ENCODE data around the gene NBEA.
"Not testable (repeated sequence)": the region's sequence is repeated elsewhere in the genome, so short reads cannot be mapped to it uniquely, and the experiment has no call there.

NBEA gene

GRCh38 chr13:35107535-35107934 is 165.5 kb downstream of the NBEA start:
- H3K27ac ChIP-seq (ENCODE audit: low read length, poor library complexity, severe bottlenecking): no peak overlapping the region
- no peak overlapping the region for H2BK120ac ChIP-seq (ENCODE audit: low read depth, low read length)
- no peak overlapping the region for H3K18ac ChIP-seq (ENCODE audit: low read depth in 1 of 2, low read length in 2 of 2)
- H2BK12ac ChIP-seq (ENCODE audit: low read length in 2 of 2): no peak overlapping the region
- DNase-seq: no peak
- no peak overlapping the region for H3K9ac ChIP-seq (ENCODE audit: low read length)
- H4K8ac ChIP-seq (ENCODE audit: low read length): no peak overlapping the region
- H2AFZ ChIP-seq (ENCODE audit: low read depth, low read length): no peak overlapping the region
- no peak overlapping the region for H2BK15ac ChIP-seq (ENCODE audit: low read depth, poor library complexity, severe bottlenecking)
- 100% methylated on average over 1 of the region's 1 CpG for WGBS
- H3K4me3 ChIP-seq (ENCODE audit: insufficient read depth in 1 of 2, low read depth in 1 of 2, low read length in 2 of 2): no peak overlapping the region
- H3K4me2 ChIP-seq (ENCODE audit: low read length, poor library complexity, severe bottlenecking): no peak overlapping the region
- H2AK5ac ChIP-seq (ENCODE audit: low read length, severe bottlenecking): no peak overlapping the region
- no peaks in the 10 kb centered on the region for H3K36me3 ChIP-seq (ENCODE audit: control insufficient read depth in 1 of 2, insufficient read depth in 2 of 2, low read depth in 1 of 2, low read length in 2 of 2)
- no peaks in the 10 kb centered on the region for H3K9me3 ChIP-seq (ENCODE audit: control insufficient read depth, low read length)
- H3K4me1 ChIP-seq (ENCODE audit: control insufficient read depth, insufficient read depth, low read depth, low read length): no peaks in the 10 kb centered on the region
- H3K27me3 ChIP-seq (ENCODE audit: control insufficient read depth in 1 of 2, insufficient read depth in 1 of 2, low read length in 2 of 2): no peaks in the 10 kb centered on the region
- H4K91ac ChIP-seq (ENCODE audit: low read length): no peak overlapping the region
- no peak overlapping the region for H3K14ac ChIP-seq (ENCODE audit: low read length in 2 of 2)
- H3K23ac ChIP-seq (ENCODE audit: low read length in 2 of 2): no peak overlapping the region
- no peaks in the 10 kb centered on the region for H3K79me1 ChIP-seq (replicated peaks; ENCODE audit: low read length, poor library complexity, severe bottlenecking)
- no peak overlapping the region for H2BK5ac ChIP-seq (ENCODE audit: low read depth, low read length, poor library complexity, severe bottlenecking)
- no peak overlapping the region for H3K4ac ChIP-seq (ENCODE audit: low read depth in 1 of 2, low read length in 2 of 2)

DNA sequence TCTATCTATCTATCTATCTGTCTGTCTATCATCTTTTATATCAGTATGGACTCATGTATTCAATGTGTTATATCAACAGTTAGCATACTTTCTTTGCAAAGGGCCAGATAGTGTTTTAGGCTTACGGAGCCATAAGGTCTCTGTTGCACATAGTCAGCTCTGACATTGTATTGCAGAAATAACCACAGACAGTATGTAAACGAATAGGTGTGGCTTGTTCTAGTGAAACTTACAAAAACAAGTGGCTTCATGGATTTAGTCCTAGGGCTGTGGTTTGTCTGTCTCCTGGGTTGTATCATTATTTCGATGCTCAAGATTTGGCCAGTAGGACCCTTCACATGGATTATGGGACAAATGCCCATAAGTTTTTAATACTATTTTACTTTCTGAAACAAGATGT is 171.5 kb downstream of the NBEA start:
- not testable (repeated sequence) for H3K14ac ChIP-seq (ENCODE audit: low read length in 2 of 2); H3K4me2 ChIP-seq (ENCODE audit: low read length, poor library complexity, severe bottlenecking); H2BK12ac ChIP-seq (ENCODE audit: low read length in 2 of 2); H3K4me3 ChIP-seq (ENCODE audit: insufficient read depth in 1 of 2, low read depth in 1 of 2, low read length in 2 of 2); H3K18ac ChIP-seq (ENCODE audit: low read depth in 1 of 2, low read length in 2 of 2); H3K27me3 ChIP-seq (ENCODE audit: control insufficient read depth in 1 of 2, insufficient read depth in 1 of 2, low read length in 2 of 2); H3K9me3 ChIP-seq (ENCODE audit: control insufficient read depth, low read length); DNase-seq; H2BK120ac ChIP-seq (ENCODE audit: low read depth, low read length); H3K36me3 ChIP-seq (ENCODE audit: control insufficient read depth in 1 of 2, insufficient read depth in 2 of 2, low read depth in 1 of 2, low read length in 2 of 2); H3K9ac ChIP-seq (ENCODE audit: low read length); H2AFZ ChIP-seq (ENCODE audit: low read depth, low read length); H3K27ac ChIP-seq (ENCODE audit: low read length, poor library complexity, severe bottlenecking); H2AK5ac ChIP-seq (ENCODE audit: low read length, severe bottlenecking); H4K91ac ChIP-seq (ENCODE audit: low read length); H3K23ac ChIP-seq (ENCODE audit: low read length in 2 of 2); H2BK5ac ChIP-seq (ENCODE audit: low read depth, low read length, poor library complexity, severe bottlenecking); H3K4me1 ChIP-seq (ENCODE audit: control insufficient read depth, insufficient read depth, low read depth, low read length); H3K79me1 ChIP-seq (replicated peaks; ENCODE audit: low read length, poor library complexity, severe bottlenecking); H4K8ac ChIP-seq (ENCODE audit: low read length); H3K4ac ChIP-seq (ENCODE audit: low read depth in 1 of 2, low read length in 2 of 2); H2BK15ac ChIP-seq (ENCODE audit: low read depth, poor library complexity, severe bottlenecking)
- 88% methylated on average over 2 of the region's 3 CpGs for WGBS

- Histone ChIP-seq H2BK5ac (ENCODE audit: low read depth, low read length, poor library complexity, severe bottlenecking) (no peak overlapping the region), H3K4me3 (ENCODE audit: insufficient read depth in 1 of 2, low read depth in 1 of 2, low read length in 2 of 2) (no peak overlapping the region), H3K27me3 (ENCODE audit: control insufficient read depth in 1 of 2, insufficient read depth in 1 of 2, low read length in 2 of 2) (no peaks in the 10 kb centered on the region), H3K4ac (ENCODE audit: low read depth in 1 of 2, low read length in 2 of 2) (no peak overlapping the region), H4K8ac (ENCODE audit: low read length) (no peak overlapping the region), H2BK120ac (ENCODE audit: low read depth, low read length) (no peak overlapping the region), H4K91ac (ENCODE audit: low read length) (no peak overlapping the region), H3K4me2 (ENCODE audit: low read length, poor library complexity, severe bottlenecking) (no peak overlapping the region), H3K27ac (ENCODE audit: low read length, poor library complexity, severe bottlenecking) (no peak overlapping the region), H2AFZ (ENCODE audit: low read depth, low read length) (no peak overlapping the region), H3K23ac (ENCODE audit: low read length in 2 of 2) (no peak overlapping the region), H3K79me1 (replicated peaks; ENCODE audit: low read length, poor library complexity, severe bottlenecking) (no peaks in the 10 kb centered on the region), H3K14ac (ENCODE audit: low read length in 2 of 2) (no peak overlapping the region), H2AK5ac (ENCODE audit: low read length, severe bottlenecking) (no peak overlapping the region), H3K4me1 (ENCODE audit: control insufficient read depth, insufficient read depth, low read depth, low read length) (no peaks in the 10 kb centered on the region), H2BK15ac (ENCODE audit: low read depth, poor library complexity, severe bottlenecking) (no peak overlapping the region), H3K9me3 (ENCODE audit: control insufficient read depth, low read length) (no peaks in the 10 kb centered on the region), H3K18ac (ENCODE audit: low read depth in 1 of 2, low read length in 2 of 2) (no peak overlapping the region), H3K9ac (ENCODE audit: low read length) (no peak overlapping the region), H2BK12ac (ENCODE audit: low read length in 2 of 2) (no peak overlapping the region), H3K36me3 (ENCODE audit: control insufficient read depth in 1 of 2, insufficient read depth in 2 of 2, low read depth in 1 of 2, low read length in 2 of 2) (no peaks in the 10 kb centered on the region)
- WGBS: 100% methylated on average over 1 of the region's 2 CpGs
- DNase-seq: no peak
These were observed 185.4 kb downstream of the NBEA start for GRCh38 chr13:35127466-35127865.

- no peak overlapping the region for H4K91ac ChIP-seq (ENCODE audit: low read length)
These were observed 187.4 kb downstream of the NBEA start for GRCh38 chr13:35129500-35129899.

More at GRCh38 chr13:35129500-35129899, 187.4 kb downstream of the NBEA start:
- H2BK5ac ChIP-seq (ENCODE audit: low read depth, low read length, poor library complexity, severe bottlenecking): no peak overlapping the region
- no peaks in the 10 kb centered on the region for H3K9me3 ChIP-seq (ENCODE audit: control insufficient read depth, low read length)
- H4K8ac ChIP-seq (ENCODE audit: low read length): no peak overlapping the region
- no peak overlapping the region for H3K27ac ChIP-seq (ENCODE audit: low read length, poor library complexity, severe bottlenecking)
- H3K14ac ChIP-seq (ENCODE audit: low read length in 2 of 2): no peak overlapping the region
- H2BK15ac ChIP-seq (ENCODE audit: low read depth, poor library complexity, severe bottlenecking): no peak overlapping the region
- H3K9ac ChIP-seq (ENCODE audit: low read length): no peak overlapping the region
- H3K4ac ChIP-seq (ENCODE audit: low read depth in 1 of 2, low read length in 2 of 2): no peak overlapping the region
- H3K4me2 ChIP-seq (ENCODE audit: low read length, poor library complexity, severe bottlenecking): no peak overlapping the region
- no peak overlapping the region for H2BK12ac ChIP-seq (ENCODE audit: low read length in 2 of 2)
- H2BK120ac ChIP-seq (ENCODE audit: low read depth, low read length): no peak overlapping the region
- H3K23ac ChIP-seq (ENCODE audit: low read length in 2 of 2): no peak overlapping the region
- H3K27me3 ChIP-seq (ENCODE audit: control insufficient read depth in 1 of 2, insufficient read depth in 1 of 2, low read length in 2 of 2): no peaks in the 10 kb centered on the region
- H2AFZ ChIP-seq (ENCODE audit: low read depth, low read length): no peak overlapping the region
- no peak overlapping the region for H3K18ac ChIP-seq (ENCODE audit: low read depth in 1 of 2, low read length in 2 of 2)
- no peak overlapping the region for H2AK5ac ChIP-seq (ENCODE audit: low read length, severe bottlenecking)
- H3K36me3 ChIP-seq (ENCODE audit: control insufficient read depth in 1 of 2, insufficient read depth in 2 of 2, low read depth in 1 of 2, low read length in 2 of 2): no peaks in the 10 kb centered on the region
- no peaks in the 10 kb centered on the region for H3K4me1 ChIP-seq (ENCODE audit: control insufficient read depth, insufficient read depth, low read depth, low read length)
- DNase-seq: no peak
- no peak overlapping the region for H3K4me3 ChIP-seq (ENCODE audit: insufficient read depth in 1 of 2, low read depth in 1 of 2, low read length in 2 of 2)
- no peaks in the 10 kb centered on the region for H3K79me1 ChIP-seq (replicated peaks; ENCODE audit: low read length, poor library complexity, severe bottlenecking)

Measured in mesenchymal stem cell (in vitro differentiated cells and primary cell).